H1 (cell line): Measurements from ENCODE around the gene MOB1B. TPM values are rescaled to one million over a fixed set of nuclear protein-coding genes. Genes with fewer than 3 reads are reported as not detected.

Experiments used
- BACH1 ChIP-seq: IDR thresholded peaks from 2 replicates; pipeline ENCODE4 v1.6.1; 2012; ENCODE audit warnings: low read length, improper control_type of control experiment
- ZNF274 ChIP-seq: IDR thresholded peaks from 2 replicates; pipeline ENCODE4 v1.7.0; 2012; ENCODE audit warnings: low read length, borderline replicate concordance; ENCODE audit errors: extremely low read depth
- polyA plus RNA-seq, 7 experiments: library from polyadenylated mRNA; depleted of rRNA in 3 of 7; stranded (reverse) in 5 of 7; unstranded in 2 of 7; fragments of >200 nt in 5 of 7; fragments of 200-250 nt in 2 of 7; gene quantifications; 1 replicate in 5 of 7; 2 replicates in 1 of 7; 4 replicates in 1 of 7; pipeline versions ENCODE4 v1.2.1 to v1.2.3, GENCODE V29; 2011 to 2013; ENCODE audit warnings: missing spikeins in 2 of 7, mixed read lengths in 2 of 7
- total RNA-seq: library from RNA; stranded (reverse); fragmentation: NEBNext Ultra II Directional; extraction: Animal tissue kit (Norgen Biotek cat#: 25700); gene quantifications from 2 replicates; pipeline ENCODE4 v1.2.1, GENCODE V29; 2021

MOB1B gene
- total and polyA plus RNA-seq, 2 of the 8 experiments (the other 6 are each of a cell fraction or from before 2014, with no cell fraction given): 3.8 to 33.5 TPM

DNA sequence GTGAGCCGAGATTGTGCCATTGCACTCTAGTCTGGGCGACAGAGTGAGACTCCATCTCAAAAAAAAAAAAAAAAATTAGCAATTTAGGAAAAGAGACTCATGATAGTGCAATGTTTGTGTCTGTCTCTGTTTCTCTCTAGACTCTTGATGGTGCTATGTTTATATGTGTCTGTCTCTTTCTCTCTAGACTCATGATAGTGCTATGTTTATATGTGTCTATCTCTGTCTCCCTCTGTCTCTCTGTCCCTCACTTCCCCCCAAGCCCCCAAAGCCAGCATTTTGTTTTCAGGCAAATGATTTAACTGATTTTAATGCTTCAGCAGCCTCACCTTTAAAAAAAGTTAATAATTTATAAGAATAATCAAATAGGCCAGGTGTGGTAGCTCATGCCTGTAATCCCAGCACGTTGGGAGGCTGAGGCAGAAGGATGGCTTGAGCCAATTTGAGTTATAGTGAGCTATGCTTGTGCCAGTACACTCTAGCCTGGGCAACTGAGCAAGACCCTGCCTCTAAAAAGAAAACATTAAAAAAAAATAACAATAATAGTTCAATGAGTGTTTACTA is 6.9 kb downstream of the MOB1B start (continued):
- TF ChIP-seq ZNF274 (no peak), BACH1 (no peak)
